ENCODE measurements around the gene STXBP5.

DNA sequence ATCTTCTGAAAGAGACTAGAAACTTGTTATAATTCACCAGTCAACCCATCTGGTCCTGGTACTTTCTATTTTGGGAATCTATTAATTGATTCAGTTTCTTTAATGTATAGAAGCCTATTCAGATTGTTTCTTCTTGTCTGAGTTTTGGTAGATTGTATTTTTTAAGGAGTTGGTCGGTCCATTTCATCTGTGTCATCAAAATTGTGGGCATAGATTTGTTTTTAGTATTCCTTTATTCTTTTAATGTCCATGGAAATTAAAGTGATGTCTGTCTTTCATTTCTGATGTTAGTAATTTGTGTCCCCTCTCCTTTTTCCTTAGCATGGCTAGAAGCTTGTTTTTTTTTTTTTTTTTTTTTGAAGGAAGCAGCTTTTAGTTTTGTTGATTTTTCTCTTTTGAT lies 15.2 kb downstream of the STXBP5 start:
- TF ChIP-seq CTCF (IDR thresholded peaks at IDR 0.05 in 4 of 5, conservative IDR thresholded peaks at IDR 0.05 in 1 of 5) (no peak), POLR2A (IDR thresholded peaks at IDR 0.05) (no peak)
